GM23248 (cell line): ENCODE data around the gene SEMA3G.

ENCODE experiments used
- EZH2 ChIP-seq: fragments of 200-600 bp; sonication (generic); IDR thresholded peaks from 2 replicates; pipeline ENCODE4 v1.6.1; 2018; ENCODE audit warnings: antibody characterized with exemption, mild to moderate bottlenecking; ENCODE audit not compliant: insufficient read depth, poor library complexity, severe bottlenecking
- EZH2phosphoT487 ChIP-seq: fragments of 200-600 bp; sonication (generic); IDR thresholded peaks from 2 replicates; pipeline ENCODE4 v1.6.1; 2018; ENCODE audit warnings: antibody characterized with exemption, moderate library complexity, mild to moderate bottlenecking, low read depth; ENCODE audit not compliant: insufficient read depth

DNA sequence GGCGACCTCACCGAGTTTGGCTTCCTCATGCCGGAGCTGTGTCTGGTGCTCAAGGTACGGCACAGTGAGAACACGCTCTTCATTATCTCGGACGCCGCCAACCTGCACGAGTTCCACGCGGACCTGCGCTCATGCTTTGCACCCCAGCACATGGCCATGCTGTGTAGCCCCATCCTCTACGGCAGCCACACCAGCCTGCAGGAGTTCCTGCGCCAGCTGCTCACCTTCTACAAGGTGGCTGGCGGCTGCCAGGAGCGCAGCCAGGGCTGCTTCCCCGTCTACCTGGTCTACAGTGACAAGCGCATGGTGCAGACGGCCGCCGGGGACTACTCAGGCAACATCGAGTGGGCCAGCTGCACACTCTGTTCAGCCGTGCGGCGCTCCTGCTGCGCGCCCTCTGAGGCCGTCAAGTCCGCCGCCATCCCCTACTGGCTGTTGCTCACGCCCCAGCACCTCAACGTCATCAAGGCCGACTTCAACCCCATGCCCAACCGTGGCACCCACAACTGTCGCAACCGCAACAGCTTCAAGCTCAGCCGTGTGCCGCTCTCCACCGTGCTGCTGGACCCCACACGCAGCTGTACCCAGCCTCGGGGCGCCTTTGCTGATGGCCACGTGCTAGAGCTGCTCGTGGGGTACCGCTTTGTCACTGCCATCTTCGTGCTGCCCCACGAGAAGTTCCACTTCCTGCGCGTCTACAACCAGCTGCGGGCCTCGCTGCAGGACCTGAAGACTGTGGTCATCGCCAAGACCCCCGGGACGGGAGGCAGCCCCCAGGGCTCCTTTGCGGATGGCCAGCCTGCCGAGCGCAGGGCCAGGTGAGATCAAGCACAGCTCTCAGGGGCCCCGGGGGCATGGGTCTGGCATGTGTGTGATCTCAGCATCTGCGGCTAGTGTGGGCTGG lies 43.1 kb upstream of the SEMA3G start:
- no peak for TF ChIP-seq EZH2
- no peak for TF ChIP-seq EZH2phosphoT487
